DND-41 (cell line): ENCODE measurements around the gene OGDH.
A peak's percentile ranks its signal among the peaks of the same experiment; 100 is the strongest.

ENCODE experiments used
- ATAC-seq: fragments of 200-7000 bp; cut with Tn5 transposase; 3 replicates; pipeline ENCODE4 v1.9.1; 2021; ENCODE audit warnings: low read depth; ENCODE audit not compliant: insufficient read depth
- DNase-seq: peaks from one replicate; pipeline ENCODE4 v3.0.0-alpha.2; 2020
- H2AFZ ChIP-seq: 2 replicates; pipeline ENCODE4 v1.6.0; 2012; ENCODE audit warnings: low read depth, low read length
- H3K27ac ChIP-seq: 2 replicates; pipeline ENCODE4 v1.5.1; 2012; ENCODE audit warnings: low read length, inconsistent platforms
- H3K27me3 ChIP-seq: fragments of 200-600 bp; sonication (generic); 2 replicates; pipeline ENCODE4 v1.6.0; 2012; ENCODE audit warnings: low read length, mild to moderate bottlenecking, inconsistent platforms; ENCODE audit not compliant: insufficient read depth, poor library complexity
- H3K36me3 ChIP-seq: 2 replicates; pipeline ENCODE4 v1.5.1; 2012; ENCODE audit warnings: low read length, inconsistent platforms; ENCODE audit not compliant: insufficient read depth
- H3K4me1 ChIP-seq: 2 replicates; pipeline ENCODE4 v1.5.1; 2012; ENCODE audit warnings: mild to moderate bottlenecking, low read length; ENCODE audit not compliant: insufficient read depth
- H3K4me2 ChIP-seq: 2 replicates; pipeline ENCODE4 v1.6.0; 2012; ENCODE audit warnings: mild to moderate bottlenecking, moderate library complexity, low read length, inconsistent platforms; ENCODE audit not compliant: insufficient read depth
- H3K4me3 ChIP-seq, 2 experiments: fragments of 200-600 bp in 1 of 2; shearing (Covaris generic) in 1 of 2; 2 replicates each; pipeline ENCODE4 v1.5.1; 2012 to 2016; ENCODE audit warnings: inconsistent platforms in 2 of 2, low read length in 2 of 2, mild to moderate bottlenecking in 2 of 2, low read depth in 1 of 2, moderate library complexity in 1 of 2
- H3K79me2 ChIP-seq: 2 replicates; pipeline ENCODE4 v1.6.0; 2012; ENCODE audit warnings: low read length, inconsistent platforms; ENCODE audit not compliant: insufficient read depth
- H3K9ac ChIP-seq: 2 replicates; pipeline ENCODE4 v1.6.0; 2012; ENCODE audit warnings: low read depth, mild to moderate bottlenecking, inconsistent platforms, low read length, moderate library complexity
- H3K9me3 ChIP-seq: 2 replicates; pipeline ENCODE4 v1.5.1; 2012; ENCODE audit warnings: low read length, moderate library complexity, mild to moderate bottlenecking, inconsistent platforms; ENCODE audit not compliant: insufficient read depth, severe bottlenecking
- H4K20me1 ChIP-seq: 2 replicates; pipeline ENCODE4 v1.6.0; 2012; ENCODE audit warnings: low read length; ENCODE audit not compliant: insufficient read depth
- EZH2 ChIP-seq: IDR thresholded peaks from 3 replicates; pipeline ENCODE4 v1.6.1; 2012; ENCODE audit warnings: borderline replicate concordance, low read depth, mild to moderate bottlenecking, moderate library complexity, low read length, inconsistent platforms; ENCODE audit not compliant: severe bottlenecking
- TF ChIP-seq, protein P1 (sequence below): IDR thresholded peaks from 2 replicates; pipeline ENCODE4 v1.5.1; 2012; ENCODE audit warnings: borderline replicate concordance, low read length, moderate library complexity, mild to moderate bottlenecking; ENCODE audit not compliant: poor library complexity, severe bottlenecking; ENCODE audit errors: extremely low read depth

The OGDH gene

DNA sequence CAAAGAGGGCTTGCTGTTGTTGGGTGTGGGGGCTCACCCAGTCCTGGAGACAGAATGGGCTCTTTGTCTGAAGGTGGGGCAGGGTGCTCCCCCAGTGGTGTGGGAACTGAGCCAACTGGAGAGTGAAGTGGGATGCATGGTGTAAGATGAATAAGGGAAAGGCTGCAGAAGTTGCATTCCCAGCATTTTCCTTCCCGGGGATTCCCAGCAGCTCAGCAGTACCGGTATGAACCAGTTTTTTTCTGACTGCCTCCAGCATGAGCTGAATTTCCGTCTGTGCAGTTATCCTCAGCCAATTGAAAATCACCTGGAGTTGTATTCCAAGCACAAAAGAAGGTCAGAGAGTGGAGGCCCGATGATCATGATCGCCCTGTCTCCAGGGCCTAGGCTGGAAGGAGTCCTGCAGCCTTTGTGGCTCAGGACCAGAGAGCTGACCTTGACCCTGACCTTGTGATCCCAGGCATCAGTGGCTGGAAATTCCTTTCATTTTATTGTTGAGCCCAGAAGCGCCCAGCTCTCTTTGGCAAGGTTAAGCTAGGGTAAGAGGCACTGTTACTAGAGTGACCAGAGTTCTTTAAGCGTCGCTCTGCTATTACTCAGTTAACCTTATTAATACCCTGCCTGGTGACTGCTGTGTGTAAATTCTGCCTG lies 33.4 kb downstream of the OGDH start:
- Histone ChIP-seq H3K9ac (peak overlapping the region; percentile 6; the same call in 1 of the 2 replicates), H4K20me1 (peaks cover 19% of the 10 kb centered on the region; the same call in 1 of the 2 replicates), H2AFZ (no peak overlapping the region), H3K4me1 (peaks cover 23% of the 10 kb centered on the region), H3K27ac (peak overlapping the region; percentile 73), H3K27me3 (no peaks in the 10 kb centered on the region), H3K9me3 (no peaks in the 10 kb centered on the region), H3K36me3 (0 out of 2 replicates have a peak, but pooled peaks cover 9% of the 10 kb centered on the region), H3K79me2 (peaks cover 15% of the 10 kb centered on the region), H3K4me3 (no peak overlapping the region), H3K4me2 (no peak overlapping the region)
- TF ChIP-seq, protein P1, sequence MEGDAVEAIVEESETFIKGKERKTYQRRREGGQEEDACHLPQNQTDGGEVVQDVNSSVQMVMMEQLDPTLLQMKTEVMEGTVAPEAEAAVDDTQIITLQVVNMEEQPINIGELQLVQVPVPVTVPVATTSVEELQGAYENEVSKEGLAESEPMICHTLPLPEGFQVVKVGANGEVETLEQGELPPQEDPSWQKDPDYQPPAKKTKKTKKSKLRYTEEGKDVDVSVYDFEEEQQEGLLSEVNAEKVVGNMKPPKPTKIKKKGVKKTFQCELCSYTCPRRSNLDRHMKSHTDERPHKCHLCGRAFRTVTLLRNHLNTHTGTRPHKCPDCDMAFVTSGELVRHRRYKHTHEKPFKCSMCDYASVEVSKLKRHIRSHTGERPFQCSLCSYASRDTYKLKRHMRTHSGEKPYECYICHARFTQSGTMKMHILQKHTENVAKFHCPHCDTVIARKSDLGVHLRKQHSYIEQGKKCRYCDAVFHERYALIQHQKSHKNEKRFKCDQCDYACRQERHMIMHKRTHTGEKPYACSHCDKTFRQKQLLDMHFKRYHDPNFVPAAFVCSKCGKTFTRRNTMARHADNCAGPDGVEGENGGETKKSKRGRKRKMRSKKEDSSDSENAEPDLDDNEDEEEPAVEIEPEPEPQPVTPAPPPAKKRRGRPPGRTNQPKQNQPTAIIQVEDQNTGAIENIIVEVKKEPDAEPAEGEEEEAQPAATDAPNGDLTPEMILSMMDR, result no peak
- no peak for TF ChIP-seq EZH2
- DNase-seq (no peak), ATAC-seq (peak; percentile 14; the same call in 2 of the 3 replicates)

DNA sequence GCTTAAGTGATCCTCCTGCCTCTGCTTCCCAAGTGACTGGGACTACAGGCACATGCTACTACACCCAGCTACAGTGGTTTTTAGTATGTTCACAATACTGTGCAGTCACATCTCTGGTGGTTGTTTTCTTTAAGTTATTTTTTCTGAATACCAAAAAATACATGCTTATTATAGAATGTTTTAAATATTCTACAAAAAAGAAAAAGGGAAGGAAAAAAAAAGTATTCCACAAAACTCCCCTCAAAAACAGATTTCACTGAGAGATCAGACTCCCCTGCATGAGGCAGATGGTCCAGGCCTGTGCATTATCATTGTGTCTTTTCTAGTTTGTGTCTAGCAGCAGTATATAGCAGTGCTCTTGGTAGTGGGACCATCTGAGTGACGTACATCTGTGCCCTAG lies 36.8 kb downstream of the OGDH start:
- peaks cover 29% of the 10 kb centered on the region for H3K36me3 ChIP-seq
- H3K9me3 ChIP-seq, result no peaks in the 10 kb centered on the region
- TF ChIP-seq, protein P1, result no peak
- no peak for TF ChIP-seq EZH2
- H3K9ac ChIP-seq, result no peak overlapping the region
- no peak overlapping the region for H2AFZ ChIP-seq
- H3K4me1 ChIP-seq, result peaks cover 19% of the 10 kb centered on the region
- no peak overlapping the region for H3K27ac ChIP-seq
- H3K27me3 ChIP-seq, result no peaks in the 10 kb centered on the region
- DNase-seq, result no peak
- H3K4me2 ChIP-seq, result no peak overlapping the region
- H3K79me2 ChIP-seq, result peaks cover 15% of the 10 kb centered on the region
- ATAC-seq, result no peak
- no peak overlapping the region for H3K4me3 ChIP-seq
- peaks cover 12% of the 10 kb centered on the region; the same call in 1 of the 2 replicates for H4K20me1 ChIP-seq

GRCh38 chr7:44645254-44645653 lies 38.8 kb downstream of the OGDH start:
- Histone ChIP-seq H3K79me2 (peaks cover 3% of the 10 kb centered on the region; the same call in 1 of the 2 replicates), H3K27me3 (no peaks in the 10 kb centered on the region), H4K20me1 (0 out of 2 replicates have a peak, but pooled peaks cover 2% of the 10 kb centered on the region), H3K4me1 (no peaks in the 10 kb centered on the region), H3K36me3 (peaks cover 42% of the 10 kb centered on the region), H3K4me3 (no peak overlapping the region), H3K9me3 (no peaks in the 10 kb centered on the region), H3K27ac (no peak overlapping the region), H3K9ac (no peak overlapping the region), H3K4me2 (no peak overlapping the region), H2AFZ (no peak overlapping the region)
- DNase-seq (no peak), ATAC-seq (no peak)
- TF ChIP-seq, protein P1, result no peak
- no peak for TF ChIP-seq EZH2
